Epithelial cell of proximal tubule (primary cell): ENCODE results near the gene DUSP28. TPM values are rescaled to one million over a fixed set of nuclear protein-coding genes. Genes with fewer than 3 reads are reported as not detected.

Source experiments
- DNase-seq: peaks from one replicate; pipeline ENCODE4 v3.0.0-alpha.2; 2011; ENCODE audit warnings: low read depth
- H3K4me3 ChIP-seq: 2 replicates; pipeline ENCODE4 v1.5.1; 2011; ENCODE audit warnings: low read depth, mild to moderate bottlenecking, low read length
- total RNA-seq: library from RNA; depleted of rRNA; stranded (reverse); fragments of >200 nt; gene quantifications from 2 replicates; pipeline ENCODE4 v1.2.3, GENCODE V29; 2015
- TF ChIP-seq, protein P1 (sequence below): conservative IDR thresholded peaks from 2 replicates; pipeline ENCODE4 v1.5.1; 2012; ENCODE audit warnings: low read depth, mild to moderate bottlenecking, low read length

Gene DUSP28
- total RNA-seq, 1 donor from 2014 or later: 6.3 TPM

DNA sequence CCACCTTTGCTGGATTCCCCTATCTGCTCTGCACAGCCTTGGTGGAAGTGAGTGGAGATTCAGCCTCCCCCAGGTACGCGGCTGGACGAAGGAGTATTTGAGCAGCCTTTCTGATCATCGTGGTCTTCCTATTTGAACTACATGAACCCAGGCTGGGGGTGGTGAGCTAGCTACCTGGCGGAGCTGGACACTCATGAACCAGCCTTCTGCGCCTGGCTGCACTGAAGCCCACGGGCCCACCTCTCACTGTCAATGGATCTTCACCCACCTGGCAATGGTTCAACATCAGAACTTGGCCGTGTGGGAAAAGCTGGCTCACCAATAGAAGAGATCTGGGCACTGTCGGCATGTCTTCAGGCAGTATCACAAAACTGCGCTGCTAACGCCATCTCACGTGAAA lies 37.8 kb upstream of the DUSP28 start:
- no peak overlapping the region for H3K4me3 ChIP-seq
- no peak for DNase-seq
- TF ChIP-seq, protein P1, sequence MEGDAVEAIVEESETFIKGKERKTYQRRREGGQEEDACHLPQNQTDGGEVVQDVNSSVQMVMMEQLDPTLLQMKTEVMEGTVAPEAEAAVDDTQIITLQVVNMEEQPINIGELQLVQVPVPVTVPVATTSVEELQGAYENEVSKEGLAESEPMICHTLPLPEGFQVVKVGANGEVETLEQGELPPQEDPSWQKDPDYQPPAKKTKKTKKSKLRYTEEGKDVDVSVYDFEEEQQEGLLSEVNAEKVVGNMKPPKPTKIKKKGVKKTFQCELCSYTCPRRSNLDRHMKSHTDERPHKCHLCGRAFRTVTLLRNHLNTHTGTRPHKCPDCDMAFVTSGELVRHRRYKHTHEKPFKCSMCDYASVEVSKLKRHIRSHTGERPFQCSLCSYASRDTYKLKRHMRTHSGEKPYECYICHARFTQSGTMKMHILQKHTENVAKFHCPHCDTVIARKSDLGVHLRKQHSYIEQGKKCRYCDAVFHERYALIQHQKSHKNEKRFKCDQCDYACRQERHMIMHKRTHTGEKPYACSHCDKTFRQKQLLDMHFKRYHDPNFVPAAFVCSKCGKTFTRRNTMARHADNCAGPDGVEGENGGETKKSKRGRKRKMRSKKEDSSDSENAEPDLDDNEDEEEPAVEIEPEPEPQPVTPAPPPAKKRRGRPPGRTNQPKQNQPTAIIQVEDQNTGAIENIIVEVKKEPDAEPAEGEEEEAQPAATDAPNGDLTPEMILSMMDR: no peak

DNA sequence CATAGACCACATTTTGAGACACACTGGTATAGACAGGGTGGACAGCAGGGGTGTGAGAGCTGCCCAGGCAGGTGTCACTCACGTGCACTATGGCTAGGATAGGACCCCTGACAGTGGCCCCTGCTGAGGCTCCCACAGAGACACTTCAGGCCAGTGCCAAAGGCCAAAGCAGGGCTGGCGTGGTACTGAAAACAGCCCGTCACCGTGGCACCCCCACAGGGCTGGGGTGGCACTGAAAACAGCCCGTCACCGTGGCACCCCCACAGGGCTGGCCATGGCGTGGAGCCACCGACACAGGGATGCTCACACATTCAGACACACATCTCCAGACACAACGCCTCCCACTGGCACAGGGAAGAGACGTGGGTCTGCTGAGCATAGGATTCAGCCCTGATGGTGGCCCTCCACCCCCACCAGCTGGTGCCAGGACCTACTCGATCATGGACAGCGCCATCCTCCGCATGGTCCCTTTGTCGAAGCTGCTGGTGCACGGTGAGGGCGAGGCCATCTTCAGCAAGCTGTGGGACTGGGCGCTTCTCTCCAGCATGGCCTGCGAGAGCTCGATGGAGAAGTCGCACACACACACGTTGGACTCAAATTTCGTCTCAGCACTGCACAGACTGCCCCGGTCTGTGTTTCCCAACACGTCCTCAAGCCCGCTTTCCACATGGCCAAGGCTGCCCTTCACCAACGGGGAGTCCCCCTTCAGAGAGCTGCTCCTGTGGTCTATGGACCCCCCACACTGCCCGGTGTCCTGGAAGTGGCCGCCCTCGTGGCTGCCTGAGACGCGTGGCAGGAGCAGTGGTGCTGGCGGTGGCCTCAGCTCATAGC lies 36.5 kb upstream of the DUSP28 start:
- H3K4me3 ChIP-seq: no peak overlapping the region
- no peak for DNase-seq
- TF ChIP-seq, protein P1: no peak

DNA sequence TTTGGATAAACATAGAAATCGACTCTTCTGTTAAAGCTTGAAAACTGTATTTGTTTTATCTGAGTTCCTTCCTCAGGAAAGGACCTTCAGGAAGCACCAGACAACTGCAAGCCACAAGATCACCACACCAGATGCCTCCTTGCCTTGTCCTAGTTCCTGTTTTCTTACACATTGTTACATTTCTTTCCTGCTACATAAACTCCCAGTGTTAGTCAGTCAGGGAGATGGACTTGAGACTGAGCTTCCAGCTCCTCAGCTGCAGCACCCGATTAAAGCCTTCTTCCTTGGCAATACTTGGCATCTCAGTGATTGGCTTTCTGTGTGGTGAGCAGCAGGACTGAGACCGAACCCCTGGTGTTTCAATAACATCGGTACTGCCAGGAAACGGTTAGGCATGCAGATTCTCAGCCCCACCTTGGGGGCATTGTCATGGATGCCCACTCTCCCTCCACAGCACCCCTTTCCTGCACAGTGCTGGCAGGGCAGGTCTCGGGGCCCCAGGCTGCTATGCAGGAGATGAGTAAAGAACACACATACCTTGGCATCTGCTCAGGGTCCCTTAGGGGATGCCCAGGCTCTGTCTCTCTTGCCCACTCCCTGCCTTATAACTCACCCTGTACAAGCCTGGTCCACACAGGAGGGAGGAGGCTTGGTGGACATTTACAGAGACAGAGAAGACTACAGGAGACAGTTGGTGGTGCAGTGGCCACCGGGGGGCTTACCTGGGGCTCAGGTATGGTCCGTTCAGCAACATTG lies 35.0 kb upstream of the DUSP28 start:
- no peak overlapping the region for H3K4me3 ChIP-seq
- DNase-seq: no peak
- TF ChIP-seq, protein P1: no peak

DNA sequence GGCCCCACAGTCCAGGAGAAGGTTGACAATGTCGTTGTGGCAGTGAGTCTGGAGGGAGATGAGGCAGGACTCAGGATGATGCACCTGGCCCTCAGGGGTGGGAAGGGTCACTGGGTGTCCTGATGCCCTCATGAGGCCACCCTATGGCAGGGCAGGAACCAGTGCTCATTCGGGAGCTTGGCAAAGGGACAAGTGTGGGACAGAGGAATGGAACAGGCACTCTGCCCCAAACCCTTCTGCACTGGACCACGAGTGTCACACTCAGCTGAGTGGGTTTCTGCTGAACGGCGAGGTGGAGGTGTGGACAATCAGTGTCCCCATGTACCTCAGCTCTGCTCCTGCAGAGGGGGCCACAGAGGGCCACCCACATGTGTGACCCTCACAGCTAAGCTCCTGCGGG lies 34.4 kb upstream of the DUSP28 start:
- no peak overlapping the region for H3K4me3 ChIP-seq
- no peak for DNase-seq
- TF ChIP-seq, protein P1: no peak

DNA sequence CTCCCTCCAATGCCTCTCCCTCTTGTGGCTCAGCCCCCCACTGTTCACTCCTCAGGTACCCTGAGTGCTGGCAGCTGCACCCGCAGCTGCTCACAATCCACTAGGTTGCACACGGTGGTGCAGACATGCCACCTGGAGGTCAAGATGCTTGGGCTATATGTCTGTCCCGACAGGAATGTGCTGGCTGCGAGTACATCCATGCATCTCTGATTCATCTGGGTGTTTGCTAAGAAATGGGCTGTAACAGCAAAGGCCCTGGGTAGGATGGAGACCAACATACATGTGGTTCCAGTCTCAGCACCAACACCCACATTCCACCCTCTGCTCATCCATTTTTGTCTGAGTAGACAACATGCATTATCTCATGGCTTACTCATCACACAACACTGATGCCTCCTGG lies 33.6 kb upstream of the DUSP28 start:
- TF ChIP-seq, protein P1: no peak
- no peak for DNase-seq
- H3K4me3 ChIP-seq: no peak overlapping the region

DNA sequence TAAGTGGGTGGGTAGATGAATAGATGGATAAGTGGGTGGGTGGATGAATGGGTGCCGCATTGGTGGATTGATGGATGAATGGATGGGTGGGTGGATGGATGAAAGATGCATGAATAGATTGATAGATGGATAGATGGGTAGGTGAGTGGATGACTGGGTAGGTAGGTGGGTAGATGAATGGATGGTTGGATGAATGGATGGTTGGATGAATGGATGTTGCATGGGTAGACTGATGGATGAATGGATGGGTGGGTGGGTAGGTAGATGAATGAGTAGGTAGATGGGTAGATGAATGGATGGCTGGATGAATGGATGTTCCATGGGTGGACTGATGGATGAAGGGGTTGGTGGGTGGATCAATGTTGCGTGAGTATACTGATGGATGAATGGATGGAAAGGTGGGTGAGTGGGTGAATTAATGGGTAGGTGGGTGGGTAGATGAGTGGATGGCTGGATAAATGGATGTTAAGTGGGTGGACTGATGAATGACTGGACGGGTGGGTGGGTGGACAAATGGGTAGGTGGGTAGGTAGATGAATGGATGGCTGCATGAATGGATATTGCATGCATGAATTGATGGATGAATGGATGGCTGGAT lies 32.9 kb upstream of the DUSP28 start:
- no peak overlapping the region for H3K4me3 ChIP-seq
- no peak for DNase-seq
- TF ChIP-seq, protein P1: no peak
